GM21447 (cell line): ENCODE data around the gene NAA60.
"Not testable (repeated sequence)": the region's sequence is repeated elsewhere in the genome, so short reads cannot be mapped to it uniquely, and the experiment has no call there.

ENCODE experiments used
- ATAC-seq: cut with Tn5 transposase; IDR thresholded peaks from one replicate; pipeline ENCODE4 v1.9.1; 2021; ENCODE audit not compliant: unreplicated experiment

The NAA60 gene

DNA sequence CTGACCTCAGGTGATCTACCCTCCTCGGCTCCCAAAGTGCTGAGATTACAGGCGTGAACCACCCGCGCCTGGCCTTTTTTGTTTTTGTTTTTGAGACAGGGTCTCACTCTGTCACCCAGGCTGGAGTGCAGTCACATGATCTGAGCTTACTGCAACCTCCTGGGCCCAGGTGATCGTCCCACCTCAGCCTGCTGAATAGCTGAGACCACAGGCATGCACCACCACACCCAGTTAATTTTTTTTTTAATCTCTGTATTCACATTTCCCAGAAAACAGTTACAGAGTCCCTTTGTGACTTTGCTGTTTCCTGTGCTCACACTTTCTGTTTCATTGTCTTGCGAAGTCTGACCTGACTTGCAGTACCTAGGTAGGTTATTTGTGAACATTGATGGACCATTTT lies 60.0 kb downstream of the NAA60 start:
- ATAC-seq, result no peak

- ATAC-seq, result no peak
Observed at GRCh38 chr16:3508736-3509135, 65.3 kb downstream of the NAA60 start.

DNA sequence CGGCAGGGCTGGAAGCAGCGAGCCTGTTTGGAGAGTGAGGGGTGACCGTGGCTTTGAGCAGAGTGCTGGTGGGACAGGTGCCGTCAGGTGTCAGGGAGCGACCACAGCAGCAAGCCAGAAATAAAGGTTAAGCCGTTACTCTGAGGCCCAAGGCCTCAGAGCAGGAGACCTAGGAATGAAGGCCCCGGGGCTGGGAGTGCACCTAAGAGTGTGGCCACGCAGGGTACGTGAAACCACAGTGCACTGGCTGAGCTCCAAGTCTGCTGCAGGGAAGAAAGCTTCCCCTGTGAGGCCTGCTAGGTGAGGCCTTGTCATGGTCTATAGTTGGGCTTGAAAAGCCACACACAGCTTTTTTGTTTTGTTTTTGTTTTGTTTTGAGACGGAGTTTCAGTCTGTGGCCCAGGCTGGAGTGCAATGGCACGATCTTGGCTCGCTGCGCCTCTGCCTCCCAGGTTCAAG lies 66.0 kb downstream of the NAA60 start:
- no peak for ATAC-seq

DNA sequence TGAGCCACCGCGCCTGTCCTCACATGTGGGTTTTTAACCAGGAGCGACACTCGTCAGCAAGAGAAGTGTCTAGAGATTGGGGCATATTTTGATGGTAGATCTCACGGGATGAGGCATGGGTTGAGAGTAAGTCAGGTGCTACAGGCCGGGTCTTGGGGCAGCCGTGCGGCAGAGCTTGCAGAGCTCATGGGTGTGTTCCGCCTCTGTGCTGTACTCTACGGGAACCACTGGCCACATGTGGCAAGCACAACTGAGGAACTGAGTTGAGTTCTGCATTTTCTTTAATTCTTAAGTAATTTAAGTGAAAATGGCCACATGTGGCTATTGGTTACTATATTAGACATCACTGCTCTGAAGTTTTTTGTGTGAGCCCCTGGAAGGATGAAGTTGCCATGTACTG lies 66.9 kb downstream of the NAA60 start:
- ATAC-seq, result no peak

GRCh38 chr16:3511286-3512180 lies 68.1 kb downstream of the NAA60 start:
- ATAC-seq, result no peak

GRCh38 chr16:3513892-3514583 lies 70.6 kb downstream of the NAA60 start:
- ATAC-seq, result no peak

DNA sequence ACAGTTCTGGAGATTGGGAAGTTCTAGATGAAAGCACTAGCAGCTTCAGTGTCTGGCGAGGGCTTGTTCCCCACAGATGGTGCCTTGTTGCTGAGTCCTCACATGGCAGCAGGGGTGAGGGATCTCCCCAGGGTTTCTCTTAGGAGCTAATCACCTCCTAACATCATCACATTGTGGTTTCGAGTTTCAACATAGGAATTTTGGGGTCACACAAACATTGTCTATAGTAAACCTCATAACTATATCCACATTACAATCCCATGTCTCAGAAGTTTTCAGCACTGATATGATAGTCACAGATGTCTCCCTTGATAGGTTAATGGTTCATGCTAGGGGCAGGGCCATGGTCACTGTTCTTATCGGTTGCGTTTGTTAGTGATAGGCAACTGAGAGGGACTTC lies 71.1 kb downstream of the NAA60 start:
- ATAC-seq, result no peak

DNA sequence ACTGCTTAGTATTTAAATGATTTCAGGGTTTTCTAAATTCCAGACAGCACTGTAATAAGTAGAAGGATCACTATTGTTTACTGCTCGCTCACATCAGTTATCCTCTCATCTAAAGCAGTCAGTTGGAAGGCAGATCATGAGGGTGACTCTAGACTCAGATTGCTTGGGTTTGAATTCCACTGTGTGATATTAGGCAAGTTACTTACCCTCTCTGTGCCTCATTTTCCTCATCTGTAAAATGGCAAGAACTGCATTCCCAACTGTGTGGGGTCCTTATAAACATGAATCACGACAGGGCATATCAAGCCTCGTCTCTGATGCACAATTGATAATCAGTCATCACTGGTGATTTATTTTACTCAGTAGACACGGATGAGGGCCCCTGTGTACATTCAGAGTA lies 72.4 kb downstream of the NAA60 start:
- ATAC-seq, result no peak

GRCh38 chr16:3518292-3518985 lies 75.0 kb downstream of the NAA60 start:
- ATAC-seq, result no peak

DNA sequence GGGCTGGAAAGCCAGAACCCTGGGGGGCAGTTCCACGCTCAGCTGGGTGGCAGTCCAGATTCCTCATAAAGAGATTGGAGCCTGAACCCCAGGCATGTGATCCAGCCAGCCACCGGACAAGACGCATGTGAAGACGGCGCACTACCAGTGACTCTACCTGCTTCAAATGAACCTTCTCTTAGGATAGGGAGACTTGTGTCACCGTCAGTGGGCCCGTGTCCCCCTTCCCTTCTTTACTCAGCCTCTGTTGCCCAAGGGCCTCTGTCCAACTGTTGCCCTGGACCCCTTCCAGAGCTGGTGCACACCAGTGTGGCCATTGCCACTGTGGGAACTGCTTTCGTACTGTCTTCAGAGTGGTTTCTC lies 75.5 kb downstream of the NAA60 start:
- no peak for ATAC-seq

DNA sequence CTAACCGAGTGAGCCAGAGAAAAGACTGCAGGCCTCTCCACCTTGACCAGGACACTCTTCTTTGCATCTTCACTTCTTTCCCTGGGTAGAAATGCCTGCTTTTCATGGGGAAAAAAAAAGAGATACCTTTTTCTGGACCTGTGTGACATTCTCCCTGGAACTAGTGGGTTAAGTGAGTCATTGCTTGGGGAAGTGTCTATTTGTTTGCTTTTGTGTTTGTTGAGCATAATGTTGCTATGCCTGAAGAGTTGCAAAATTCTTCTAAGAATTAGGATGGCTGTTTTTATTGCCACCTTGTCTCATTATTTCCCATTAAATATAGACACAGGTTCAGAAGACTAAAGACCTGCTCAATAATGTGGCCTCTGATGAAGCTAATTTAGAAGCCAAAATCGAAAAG lies 76.1 kb downstream of the NAA60 start:
- no peak for ATAC-seq

DNA sequence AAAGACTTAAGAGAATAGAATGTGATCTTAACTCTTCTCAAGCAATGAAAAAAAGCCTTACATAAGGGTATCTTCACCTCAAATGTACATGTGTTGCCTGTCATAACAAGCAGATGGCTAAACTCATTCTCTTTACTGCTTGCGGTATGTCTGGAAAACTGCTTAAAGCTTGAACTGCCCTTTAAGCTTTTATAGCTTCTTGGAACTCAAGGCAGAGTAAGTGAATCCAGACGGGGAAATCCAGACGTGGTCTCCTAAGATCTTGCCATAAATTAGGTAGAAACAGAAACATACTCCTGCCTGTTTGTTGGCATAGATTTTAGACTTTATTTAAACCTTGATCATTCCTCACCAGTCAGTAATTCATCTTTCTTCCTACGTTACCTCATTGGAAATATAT lies 76.9 kb downstream of the NAA60 start:
- ATAC-seq, result no peak

DNA sequence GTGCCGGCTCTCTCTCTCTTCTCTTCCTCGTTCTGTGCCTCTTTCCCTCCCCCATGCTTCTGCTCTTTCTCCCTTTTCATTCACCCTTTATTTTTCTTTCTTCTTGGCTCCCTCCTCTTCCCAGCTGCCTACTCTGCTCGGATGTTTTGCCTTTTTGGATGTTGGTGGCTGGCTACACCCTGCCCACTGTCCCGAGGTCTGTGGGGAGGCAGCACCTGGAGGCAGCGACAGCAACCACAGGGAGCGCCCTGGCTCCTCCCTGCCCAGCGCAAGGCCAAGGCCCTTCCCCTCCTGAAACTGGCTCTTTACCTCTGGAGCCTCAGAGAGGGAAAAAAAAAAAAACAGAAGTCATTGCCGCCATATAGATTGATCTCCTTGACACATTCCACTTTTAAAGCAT lies 77.4 kb downstream of the NAA60 start:
- no peak for ATAC-seq

DNA sequence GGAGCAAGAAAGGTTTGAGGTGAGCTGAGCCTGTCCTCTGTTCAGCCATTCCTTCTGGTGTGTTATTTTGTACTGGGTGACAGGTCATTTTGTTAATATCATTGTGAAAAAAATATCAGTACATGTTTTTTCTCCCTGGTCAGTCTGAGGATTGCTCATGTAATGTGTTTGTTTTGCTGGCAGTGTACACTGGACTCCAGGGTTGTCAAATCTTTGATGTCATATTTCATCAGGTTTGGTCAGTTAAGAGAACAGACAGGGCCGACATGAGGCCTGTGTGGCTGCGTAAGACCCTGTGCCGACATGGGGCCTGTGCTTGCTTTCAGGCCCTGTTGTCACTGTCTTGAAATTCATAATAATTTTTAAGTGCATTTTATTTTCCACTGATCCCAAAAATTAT lies 79.8 kb downstream of the NAA60 start:
- ATAC-seq, result no peak

GRCh38 chr16:3525951-3526350 lies 82.5 kb downstream of the NAA60 start:
- no peak for ATAC-seq

- ATAC-seq, result not testable (repeated sequence)
Observed at GRCh38 chr16:3527216-3527829, 83.8 kb downstream of the NAA60 start.

DNA sequence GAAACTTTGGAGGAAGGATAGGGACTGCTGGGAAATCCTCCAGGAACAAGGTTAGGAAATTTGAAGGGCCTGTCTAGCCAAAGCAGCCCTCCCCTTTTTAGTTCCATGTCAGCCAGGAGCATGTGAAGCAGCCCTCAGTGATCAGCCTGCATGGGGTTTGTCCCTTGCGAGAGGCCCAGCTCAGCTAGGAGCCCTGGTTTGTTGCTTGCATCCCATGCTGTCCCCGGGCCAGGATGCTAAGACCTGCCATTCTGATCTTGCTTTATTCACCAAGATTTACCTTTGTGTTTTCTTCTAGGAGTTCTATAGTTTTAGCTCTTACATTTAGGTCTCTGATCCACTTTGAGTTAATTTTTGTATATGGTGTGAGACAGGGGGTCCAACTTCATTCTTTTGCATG lies 84.9 kb downstream of the NAA60 start:
- ATAC-seq, result no peak

- no peak for ATAC-seq
Observed at GRCh38 chr16:3529175-3529574, 85.7 kb downstream of the NAA60 start.

GRCh38 chr16:3530371-3530914 lies 87.0 kb downstream of the NAA60 start:
- ATAC-seq, result no peak

- no peak for ATAC-seq
Observed at GRCh38 chr16:3532741-3533140, 89.3 kb downstream of the NAA60 start.

DNA sequence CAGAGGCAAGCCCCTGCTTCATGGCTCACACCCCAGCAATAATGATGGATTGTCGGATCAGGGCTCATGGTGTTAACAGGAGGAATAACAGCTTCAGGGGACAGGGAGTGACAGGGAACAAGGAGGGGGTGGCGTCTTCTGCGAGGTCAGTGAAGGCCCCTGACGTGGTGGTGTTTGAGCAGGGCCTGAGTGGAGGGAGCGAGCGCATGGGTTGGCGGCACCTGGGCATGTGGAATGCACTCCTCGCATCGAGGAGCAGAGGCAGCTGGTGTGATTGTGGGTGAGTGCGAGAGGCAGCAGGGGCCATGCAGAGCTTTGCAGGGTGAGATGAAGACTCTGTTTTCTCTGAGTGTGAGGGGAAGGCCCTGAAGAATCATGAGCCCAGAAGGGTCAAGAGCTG lies 90.6 kb downstream of the NAA60 start:
- ATAC-seq, result no peak
